H1 (cell line): Measurements from ENCODE around the gene ZNF586. TPM values are rescaled to one million over a fixed set of nuclear protein-coding genes. Genes with fewer than 3 reads are reported as not detected.

Experiments
- ASH2L ChIP-seq: fragments of 200-600, 300-600 bp; sonication (generic); IDR thresholded peaks from one replicate; pipeline ENCODE4 v1.7.1; 2017; ENCODE audit warnings: low read length
- ATF3 ChIP-seq: IDR thresholded peaks from 2 replicates; pipeline ENCODE4 v1.6.1; 2011; ENCODE audit warnings: low read depth, mild to moderate bottlenecking, low read length; ENCODE audit not compliant: insufficient read depth
- CBX5 ChIP-seq: fragments of 300-800, 300-1000 bp; sonication (generic); IDR thresholded peaks from 2 replicates; pipeline ENCODE4 v1.7.1; 2016; ENCODE audit warnings: antibody characterized with exemption, low read length, low read depth
- CBX8 ChIP-seq: fragments of 300-800, 300-1000 bp; sonication (generic); IDR thresholded peaks from 2 replicates; pipeline ENCODE4 v1.7.1; 2016; ENCODE audit warnings: low read depth, low read length, borderline replicate concordance
- CHD1 ChIP-seq: IDR thresholded peaks from 2 replicates; pipeline ENCODE4 v1.6.1; 2012; ENCODE audit warnings: low read depth, low read length, improper control_type of control experiment
- CREB1 ChIP-seq: IDR thresholded peaks from 2 replicates; pipeline ENCODE4 v1.6.1; 2012; ENCODE audit warnings: inconsistent platforms
- HDAC2 ChIP-seq, 2 experiments: fragments of 300-600 bp in 1 of 2; sonication (generic) in 1 of 2; IDR thresholded peaks; 2 replicates each; pipeline ENCODE4 v1.6.1; 2011 to 2012; ENCODE audit warnings: low read depth in 2 of 2, low read length in 2 of 2, mild to moderate bottlenecking in 2 of 2, moderate library complexity in 2 of 2, borderline replicate concordance in 1 of 2, inconsistent platforms in 1 of 2
- KDM1A ChIP-seq: fragments of 200-600, 300-600 bp; sonication (generic); IDR thresholded peaks from 2 replicates; pipeline ENCODE4 v1.7.1; 2016; ENCODE audit warnings: mild to moderate bottlenecking, low read length, borderline replicate concordance
- KDM4A ChIP-seq: IDR thresholded peaks from one replicate; pipeline ENCODE4 v1.7.1; 2012; ENCODE audit warnings: low read depth, mild to moderate bottlenecking, moderate library complexity, low read length, inconsistent platforms; ENCODE audit not compliant: severe bottlenecking
- MAFK ChIP-seq: IDR thresholded peaks from 2 replicates; pipeline ENCODE4 v1.6.1; 2012; ENCODE audit warnings: low read depth, mild to moderate bottlenecking, improper control_type of control experiment, low read length
- NANOG ChIP-seq: IDR thresholded peaks from 2 replicates; pipeline ENCODE4 v1.6.1; 2011; ENCODE audit warnings: low read length, low read depth, mild to moderate bottlenecking, inconsistent platforms; ENCODE audit not compliant: insufficient read depth, poor library complexity, severe bottlenecking
- POLR2AphosphoS5 ChIP-seq: IDR thresholded peaks from 2 replicates; pipeline ENCODE4 v1.6.1; 2011; ENCODE audit warnings: low read depth, low read length
- RBBP5 ChIP-seq: IDR thresholded peaks from 2 replicates; pipeline ENCODE4 v1.7.1; 2012; ENCODE audit warnings: low read depth, mild to moderate bottlenecking, inconsistent platforms, low read length, moderate library complexity, borderline replicate concordance
- SIN3A ChIP-seq, 2 experiments: IDR thresholded peaks in 1 of 2; conservative IDR thresholded peaks in 1 of 2; 2 replicates each; pipeline ENCODE4 v1.6.1; 2011 to 2012; ENCODE audit warnings: low read length in 2 of 2, improper control_type of control experiment in 1 of 2, low read depth in 1 of 2, mild to moderate bottlenecking in 1 of 2
- SIRT6 ChIP-seq: IDR thresholded peaks from one replicate; pipeline ENCODE4 v1.7.1; 2012; ENCODE audit warnings: low read length, inconsistent platforms
- SIX5 ChIP-seq: IDR thresholded peaks from 2 replicates; pipeline ENCODE4 v1.6.1; 2011; ENCODE audit warnings: mild to moderate bottlenecking, low read depth, low read length
- SP1 ChIP-seq: IDR thresholded peaks from 2 replicates; pipeline ENCODE4 v1.6.1; 2011; ENCODE audit warnings: low read depth, low read length
- SP2 ChIP-seq: IDR thresholded peaks from 2 replicates; pipeline ENCODE4 v1.6.1; 2012; ENCODE audit warnings: mild to moderate bottlenecking, low read length, inconsistent platforms
- SRF ChIP-seq: IDR thresholded peaks from 2 replicates; pipeline ENCODE4 v1.6.1; 2011; ENCODE audit warnings: mild to moderate bottlenecking, low read depth, low read length, moderate library complexity
- SUZ12 ChIP-seq: fragments of 200-600 bp; sonication (generic); IDR thresholded peaks from 2 replicates; pipeline ENCODE4 v1.6.1; 2012; ENCODE audit warnings: mild to moderate bottlenecking, inconsistent platforms, low read length, moderate library complexity, mixed read lengths
- TBP ChIP-seq: IDR thresholded peaks from 2 replicates; pipeline ENCODE4 v1.6.1; 2011; ENCODE audit warnings: low read depth, low read length, improper control_type of control experiment
- TCF12 ChIP-seq: IDR thresholded peaks from 2 replicates; pipeline ENCODE4 v1.6.1; 2011; ENCODE audit warnings: low read depth, mild to moderate bottlenecking, low read length
- TEAD4 ChIP-seq: IDR thresholded peaks from 2 replicates; pipeline ENCODE4 v1.6.1; 2012; ENCODE audit warnings: low read depth, low read length, inconsistent platforms, mixed read lengths
- ZNF274 ChIP-seq: IDR thresholded peaks from 2 replicates; pipeline ENCODE4 v1.7.0; 2012; ENCODE audit warnings: low read length, borderline replicate concordance; ENCODE audit errors: extremely low read depth
- polyA plus RNA-seq, 7 experiments: library from polyadenylated mRNA; depleted of rRNA in 3 of 7; stranded (reverse) in 5 of 7; unstranded in 2 of 7; fragments of >200 nt in 5 of 7; fragments of 200-250 nt in 2 of 7; gene quantifications; 1 replicate in 5 of 7; 2 replicates in 1 of 7; 4 replicates in 1 of 7; pipeline versions ENCODE4 v1.2.1 to v1.2.3, GENCODE V29; 2011 to 2013; ENCODE audit warnings: missing spikeins in 2 of 7, mixed read lengths in 2 of 7
- total RNA-seq: library from RNA; stranded (reverse); fragmentation: NEBNext Ultra II Directional; extraction: Animal tissue kit (Norgen Biotek cat#: 25700); gene quantifications from 2 replicates; pipeline ENCODE4 v1.2.1, GENCODE V29; 2021

Gene ZNF586
- total and polyA plus RNA-seq, 2 of the 8 experiments (the other 6 are each of a cell fraction or from before 2014, with no cell fraction given), result 8.1 to 15.5 TPM

GRCh38 chr19:57746580-57747471 is 22.6 kb upstream of the ZNF586 start, which contains the start of gene ZNF776 (continued):
- no peak for TF ChIP-seq ATF3
- no peak for TF ChIP-seq SIRT6
- peak; percentile 71 for TF ChIP-seq CREB1
- TF ChIP-seq SIN3A (conservative IDR thresholded peaks at IDR 0.05 in 1 of 2, IDR thresholded peaks at IDR 0.05 in 1 of 2; ENCODE audit: low read depth in 1 of 2, low read length in 2 of 2), result peak; percentile 75 to 79; a peak in 2 of 4 replicates
- TF ChIP-seq NANOG, result no peak
- TF ChIP-seq TBP, result peak; percentile 84
- TF ChIP-seq SP1, result peak; percentile 95
- TF ChIP-seq RBBP5, result peak; percentile 95
- TF ChIP-seq SP2, result peak; percentile 66; the same call in 1 of the 2 replicates
- no peak for TF ChIP-seq MAFK
- TF ChIP-seq ASH2L, result peak; percentile 89
- TF ChIP-seq CBX8, result no peak
- TF ChIP-seq SIX5, result peak; percentile 91
- TF ChIP-seq TCF12, result 0 out of 2 replicates have a peak, but pooled peaks have one; percentile 22
- TF ChIP-seq KDM4A, result peak; percentile 74
- TF ChIP-seq ZNF274, result no peak
- TF ChIP-seq CBX5, result no peak
- TF ChIP-seq HDAC2 (IDR thresholded peaks at IDR 0.05; ENCODE audit: borderline replicate concordance in 1 of 2, low read depth in 2 of 2, low read length in 2 of 2), result no peak
- no peak for TF ChIP-seq TEAD4
- TF ChIP-seq SRF, result no peak
- TF ChIP-seq POLR2AphosphoS5, result peak; percentile 77
- no peak for TF ChIP-seq SUZ12
- no peak for TF ChIP-seq CHD1
- no peak for TF ChIP-seq KDM1A
